Measurements from ENCODE around the gene LRRN3.

DNA sequence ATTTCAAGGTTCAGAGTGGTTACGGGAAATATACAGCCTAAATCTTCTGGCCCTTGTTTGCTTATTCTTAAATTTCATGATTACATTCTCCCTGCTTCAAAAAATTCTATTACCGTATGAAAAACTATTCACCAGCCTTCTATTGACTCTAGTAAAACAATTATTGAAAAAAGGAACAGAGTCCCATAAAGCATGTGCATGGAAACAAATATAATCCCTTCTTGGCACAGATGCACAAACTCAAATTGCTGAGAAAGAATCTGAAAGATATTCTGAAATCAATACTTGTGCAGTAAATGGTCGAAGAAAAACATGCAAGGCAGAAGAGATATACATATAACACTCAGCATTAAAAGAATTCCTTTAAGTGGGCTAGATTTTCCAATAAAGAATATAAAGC lies 83.6 kb downstream of the LRRN3 start:
- TF ChIP-seq ZBTB7A (tag by site-specific recombination; IDR thresholded peaks at IDR 0.05; ENCODE audit: low read depth) (no peak), BCL11A (tag by site-specific recombination; IDR thresholded peaks at IDR 0.05; ENCODE audit: low read depth) (no peak), SETDB1 (IDR thresholded peaks at IDR 0.05; ENCODE audit: insufficient read length, low read length) (no peak), ZNF239 (tag by site-specific recombination; IDR thresholded peaks at IDR 0.05) (no peak), MYNN (tag by site-specific recombination; IDR thresholded peaks at IDR 0.05; ENCODE audit: borderline replicate concordance) (no peak), ZNF311 (tag by site-specific recombination; IDR thresholded peaks at IDR 0.05; ENCODE audit: borderline replicate concordance) (no peak), ZNF335 (tag by site-specific recombination; conservative IDR thresholded peaks at IDR 0.05) (no peak), YY2 (tag by site-specific recombination; IDR thresholded peaks at IDR 0.05) (no peak), ZNF830 (tag by site-specific recombination; IDR thresholded peaks at IDR 0.05; ENCODE audit: low read depth) (no peak)
- TF ChIP-seq, protein P1, sequence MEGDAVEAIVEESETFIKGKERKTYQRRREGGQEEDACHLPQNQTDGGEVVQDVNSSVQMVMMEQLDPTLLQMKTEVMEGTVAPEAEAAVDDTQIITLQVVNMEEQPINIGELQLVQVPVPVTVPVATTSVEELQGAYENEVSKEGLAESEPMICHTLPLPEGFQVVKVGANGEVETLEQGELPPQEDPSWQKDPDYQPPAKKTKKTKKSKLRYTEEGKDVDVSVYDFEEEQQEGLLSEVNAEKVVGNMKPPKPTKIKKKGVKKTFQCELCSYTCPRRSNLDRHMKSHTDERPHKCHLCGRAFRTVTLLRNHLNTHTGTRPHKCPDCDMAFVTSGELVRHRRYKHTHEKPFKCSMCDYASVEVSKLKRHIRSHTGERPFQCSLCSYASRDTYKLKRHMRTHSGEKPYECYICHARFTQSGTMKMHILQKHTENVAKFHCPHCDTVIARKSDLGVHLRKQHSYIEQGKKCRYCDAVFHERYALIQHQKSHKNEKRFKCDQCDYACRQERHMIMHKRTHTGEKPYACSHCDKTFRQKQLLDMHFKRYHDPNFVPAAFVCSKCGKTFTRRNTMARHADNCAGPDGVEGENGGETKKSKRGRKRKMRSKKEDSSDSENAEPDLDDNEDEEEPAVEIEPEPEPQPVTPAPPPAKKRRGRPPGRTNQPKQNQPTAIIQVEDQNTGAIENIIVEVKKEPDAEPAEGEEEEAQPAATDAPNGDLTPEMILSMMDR (tag by site-specific recombination; IDR thresholded peaks at IDR 0.05): no peak
- TF ChIP-seq, protein P2, sequence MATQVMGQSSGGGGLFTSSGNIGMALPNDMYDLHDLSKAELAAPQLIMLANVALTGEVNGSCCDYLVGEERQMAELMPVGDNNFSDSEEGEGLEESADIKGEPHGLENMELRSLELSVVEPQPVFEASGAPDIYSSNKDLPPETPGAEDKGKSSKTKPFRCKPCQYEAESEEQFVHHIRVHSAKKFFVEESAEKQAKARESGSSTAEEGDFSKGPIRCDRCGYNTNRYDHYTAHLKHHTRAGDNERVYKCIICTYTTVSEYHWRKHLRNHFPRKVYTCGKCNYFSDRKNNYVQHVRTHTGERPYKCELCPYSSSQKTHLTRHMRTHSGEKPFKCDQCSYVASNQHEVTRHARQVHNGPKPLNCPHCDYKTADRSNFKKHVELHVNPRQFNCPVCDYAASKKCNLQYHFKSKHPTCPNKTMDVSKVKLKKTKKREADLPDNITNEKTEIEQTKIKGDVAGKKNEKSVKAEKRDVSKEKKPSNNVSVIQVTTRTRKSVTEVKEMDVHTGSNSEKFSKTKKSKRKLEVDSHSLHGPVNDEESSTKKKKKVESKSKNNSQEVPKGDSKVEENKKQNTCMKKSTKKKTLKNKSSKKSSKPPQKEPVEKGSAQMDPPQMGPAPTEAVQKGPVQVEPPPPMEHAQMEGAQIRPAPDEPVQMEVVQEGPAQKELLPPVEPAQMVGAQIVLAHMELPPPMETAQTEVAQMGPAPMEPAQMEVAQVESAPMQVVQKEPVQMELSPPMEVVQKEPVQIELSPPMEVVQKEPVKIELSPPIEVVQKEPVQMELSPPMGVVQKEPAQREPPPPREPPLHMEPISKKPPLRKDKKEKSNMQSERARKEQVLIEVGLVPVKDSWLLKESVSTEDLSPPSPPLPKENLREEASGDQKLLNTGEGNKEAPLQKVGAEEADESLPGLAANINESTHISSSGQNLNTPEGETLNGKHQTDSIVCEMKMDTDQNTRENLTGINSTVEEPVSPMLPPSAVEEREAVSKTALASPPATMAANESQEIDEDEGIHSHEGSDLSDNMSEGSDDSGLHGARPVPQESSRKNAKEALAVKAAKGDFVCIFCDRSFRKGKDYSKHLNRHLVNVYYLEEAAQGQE (tag by site-specific recombination; IDR thresholded peaks at IDR 0.05): no peak
- TF ChIP-seq, protein P3, sequence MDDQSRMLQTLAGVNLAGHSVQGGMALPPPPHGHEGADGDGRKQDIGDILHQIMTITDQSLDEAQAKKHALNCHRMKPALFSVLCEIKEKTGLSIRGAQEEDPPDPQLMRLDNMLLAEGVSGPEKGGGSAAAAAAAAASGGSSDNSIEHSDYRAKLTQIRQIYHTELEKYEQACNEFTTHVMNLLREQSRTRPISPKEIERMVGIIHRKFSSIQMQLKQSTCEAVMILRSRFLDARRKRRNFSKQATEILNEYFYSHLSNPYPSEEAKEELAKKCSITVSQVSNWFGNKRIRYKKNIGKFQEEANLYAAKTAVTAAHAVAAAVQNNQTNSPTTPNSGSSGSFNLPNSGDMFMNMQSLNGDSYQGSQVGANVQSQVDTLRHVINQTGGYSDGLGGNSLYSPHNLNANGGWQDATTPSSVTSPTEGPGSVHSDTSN (CRISPR knock-in tag; IDR thresholded peaks at IDR 0.05): no peak
- TF ChIP-seq, protein P4, sequence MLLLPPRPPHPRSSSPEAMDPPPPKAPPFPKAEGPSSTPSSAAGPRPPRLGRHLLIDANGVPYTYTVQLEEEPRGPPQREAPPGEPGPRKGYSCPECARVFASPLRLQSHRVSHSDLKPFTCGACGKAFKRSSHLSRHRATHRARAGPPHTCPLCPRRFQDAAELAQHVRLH (tag by site-specific recombination; IDR thresholded peaks at IDR 0.05): no peak
